HG03558 (cell line): ENCODE data around the gene SCAPER.
"Not testable (repeated sequence)": the region's sequence is repeated elsewhere in the genome, so short reads cannot be mapped to it uniquely, and the experiment has no call there.

Experiments used
- ATAC-seq: cut with Tn5 transposase; IDR thresholded peaks from one replicate; pipeline ENCODE4 v1.9.1; 2021; ENCODE audit warnings: moderate number of reproducible peaks; ENCODE audit not compliant: unreplicated experiment; ENCODE audit errors: extremely low read depth

Gene SCAPER

DNA sequence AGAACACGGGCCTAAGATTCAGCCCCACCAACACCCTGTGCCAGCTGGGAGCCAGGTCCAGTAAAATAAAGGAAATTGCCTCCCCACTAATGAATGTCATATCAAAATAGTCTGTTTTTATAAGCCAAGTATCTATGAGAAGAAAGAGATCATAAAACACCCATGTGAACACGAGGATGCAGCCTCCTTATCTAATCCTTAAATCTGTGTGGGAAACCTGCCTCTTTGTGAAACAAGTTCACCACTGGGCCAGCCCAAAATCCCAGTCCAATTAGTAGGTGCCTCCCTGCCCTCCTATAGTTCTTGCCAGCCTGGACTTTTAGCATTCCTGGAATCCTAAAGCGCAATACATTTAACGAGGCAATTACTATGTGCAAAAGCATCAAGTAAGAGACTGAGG is 42.0 kb downstream of the SCAPER start:
- no peak for ATAC-seq

DNA sequence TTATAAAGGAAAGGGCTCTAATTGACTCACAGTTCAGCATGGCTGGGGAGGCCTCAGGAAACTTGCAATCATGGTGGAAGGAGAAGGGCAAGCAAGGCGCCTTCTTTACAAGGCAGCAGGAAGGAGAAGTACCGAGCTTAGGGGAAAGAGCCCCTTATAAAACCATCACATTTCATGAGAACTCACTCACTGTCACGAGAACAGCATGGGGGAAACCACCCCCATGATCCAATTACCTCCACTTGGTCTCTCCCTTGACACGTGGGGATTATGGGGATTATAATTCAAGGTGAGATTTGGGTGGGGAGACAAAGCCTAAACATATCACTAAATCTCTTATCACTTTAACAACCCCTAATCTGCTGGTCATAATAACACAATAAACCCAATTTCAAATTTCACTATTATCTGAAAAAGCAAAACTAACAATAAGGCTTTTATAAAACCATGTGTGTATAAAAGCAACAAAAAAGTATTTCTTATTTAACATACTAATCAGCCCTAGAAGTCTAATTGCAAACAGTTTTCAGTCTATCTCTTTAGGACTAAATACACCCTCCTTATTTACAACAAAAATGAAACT is 43.2 kb downstream of the SCAPER start:
- no peak for ATAC-seq

DNA sequence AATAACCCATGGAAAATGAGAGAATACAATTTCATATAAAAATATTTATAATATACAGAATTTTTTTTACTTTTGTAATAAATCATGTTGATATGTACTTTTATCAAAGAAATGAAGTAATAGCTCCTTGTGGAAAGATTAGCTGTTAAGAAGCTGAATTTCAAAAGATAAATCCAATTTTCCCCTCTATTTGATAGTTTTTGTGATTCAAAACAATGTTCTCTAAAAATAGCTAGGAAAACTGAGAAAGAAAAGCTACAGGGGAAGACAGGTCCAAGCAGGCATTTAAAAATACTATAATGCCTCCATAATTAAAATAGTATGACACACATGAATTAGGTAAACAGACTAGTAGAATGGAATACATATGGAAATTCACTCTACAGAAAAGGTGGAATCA is 44.9 kb downstream of the SCAPER start:
- no peak for ATAC-seq

DNA sequence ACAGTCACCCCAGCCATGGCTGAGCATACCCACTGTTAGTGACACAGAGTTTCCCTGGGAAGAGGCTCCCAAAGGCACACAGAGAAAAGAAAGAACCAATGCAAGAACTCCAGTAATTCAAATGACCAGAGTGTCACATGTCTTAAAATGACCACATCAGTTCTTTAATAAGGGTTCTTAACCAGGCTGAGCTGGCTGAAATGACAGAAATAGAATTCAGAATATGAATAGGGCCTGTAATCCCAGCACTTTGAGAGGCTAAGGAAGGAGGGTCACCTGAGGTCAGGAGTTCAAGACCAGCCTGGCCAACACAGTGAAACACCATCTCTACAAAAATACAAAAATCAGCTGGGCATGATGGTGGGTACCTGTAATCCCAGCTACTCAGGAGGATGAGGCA is 54.8 kb downstream of the SCAPER start:
- ATAC-seq, result not testable (repeated sequence)

DNA sequence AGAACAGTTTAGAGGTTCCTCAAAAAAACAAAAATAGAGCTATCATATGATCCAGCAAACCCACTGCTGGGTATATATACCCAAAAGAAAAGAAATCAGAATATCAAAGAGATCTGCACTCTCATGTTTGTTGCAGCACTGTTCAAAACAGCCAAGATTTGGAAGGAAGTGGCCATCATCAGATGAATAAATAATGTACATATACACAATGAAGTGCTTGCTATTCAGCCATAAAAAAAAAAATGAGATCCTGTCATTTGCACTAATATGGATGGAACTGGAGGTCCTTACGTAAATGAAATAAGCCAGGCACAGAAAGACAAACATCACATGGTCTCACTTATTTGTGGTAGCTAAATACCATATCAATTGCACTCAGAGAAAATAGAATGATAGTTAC is 58.4 kb downstream of the SCAPER start:
- ATAC-seq, result no peak

DNA sequence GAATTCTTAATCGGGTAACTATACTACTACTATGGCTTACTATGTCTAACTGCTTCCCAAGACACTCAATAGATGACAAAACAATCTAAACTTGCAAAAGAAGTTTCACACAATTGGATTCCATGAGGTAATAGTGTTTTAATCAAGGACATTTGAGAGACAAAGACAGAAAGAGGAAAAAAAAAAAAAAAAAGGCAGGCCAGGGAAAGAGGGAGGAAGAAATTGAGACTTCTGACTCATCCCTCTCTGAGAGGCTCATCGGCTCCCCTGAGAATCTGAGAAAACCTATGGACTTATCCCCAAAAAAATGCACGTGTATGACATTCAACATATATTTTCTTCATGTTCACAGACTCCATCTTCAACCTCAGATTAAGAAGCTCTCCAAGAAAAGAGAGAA is 61.0 kb downstream of the SCAPER start:
- ATAC-seq, result no peak

DNA sequence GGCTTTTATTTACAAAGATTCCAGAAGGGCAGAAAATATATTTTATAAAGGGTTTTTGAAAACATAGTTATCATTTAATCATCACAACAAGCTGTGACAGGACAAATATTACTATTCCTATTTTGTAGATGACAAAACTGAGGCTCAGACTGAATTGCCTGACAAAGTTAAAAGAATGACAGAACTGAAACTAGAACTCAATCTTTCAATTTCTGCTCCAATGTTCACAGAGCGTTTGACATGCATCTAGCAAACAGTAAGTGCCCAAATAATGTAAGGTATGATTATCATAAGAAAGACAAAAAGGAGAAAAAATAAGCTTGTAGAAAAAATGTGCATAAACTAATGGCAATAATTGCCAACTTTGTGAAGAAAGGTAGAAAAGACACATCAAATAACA is 61.9 kb downstream of the SCAPER start:
- ATAC-seq, result no peak

DNA sequence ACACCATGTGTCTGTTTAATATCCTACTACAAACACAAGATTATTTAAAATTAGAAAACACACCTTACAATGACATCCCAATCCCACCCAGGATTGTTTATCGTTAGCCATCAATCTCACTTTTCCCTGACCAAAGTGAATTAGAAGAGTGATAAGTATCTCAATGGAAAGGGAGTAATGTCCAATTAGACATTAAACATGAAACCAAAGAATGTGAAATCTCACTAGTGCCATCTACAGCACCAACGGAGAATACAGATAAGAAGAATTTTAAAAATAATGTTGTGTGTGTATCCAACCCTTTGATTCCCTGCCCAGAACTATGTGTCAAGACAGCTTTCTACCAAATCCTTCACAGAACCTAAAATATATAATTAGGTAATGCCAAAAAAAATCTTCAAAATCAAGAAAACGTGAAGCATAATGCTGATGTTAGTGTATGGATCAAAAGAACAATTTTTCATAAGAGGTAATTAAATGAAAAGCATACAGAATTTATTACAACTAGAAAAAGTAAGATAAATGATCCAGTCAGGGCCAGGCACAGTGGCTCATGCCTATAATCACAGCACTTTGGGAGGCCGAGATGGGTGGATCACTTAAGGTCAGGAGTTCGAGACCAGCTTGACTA is 64.2 kb downstream of the SCAPER start:
- no peak for ATAC-seq

DNA sequence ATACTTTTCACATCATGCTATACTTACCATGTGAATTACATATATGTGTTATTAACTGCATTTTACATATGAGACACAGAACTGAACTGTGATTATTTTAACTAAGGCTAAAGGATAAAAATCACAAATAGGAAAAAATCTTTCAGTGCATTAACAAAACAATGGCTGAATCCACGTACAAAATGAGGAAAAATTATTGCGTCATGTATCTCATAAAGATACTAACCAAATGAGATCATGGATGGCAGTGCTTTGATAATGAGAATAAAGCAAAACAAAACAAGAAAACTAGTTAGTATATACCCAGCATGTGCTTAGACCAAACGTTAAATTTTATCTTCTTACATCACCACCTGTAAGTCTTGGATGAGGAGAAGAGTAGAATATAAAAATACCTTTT is 66.0 kb downstream of the SCAPER start:
- ATAC-seq, result no peak

DNA sequence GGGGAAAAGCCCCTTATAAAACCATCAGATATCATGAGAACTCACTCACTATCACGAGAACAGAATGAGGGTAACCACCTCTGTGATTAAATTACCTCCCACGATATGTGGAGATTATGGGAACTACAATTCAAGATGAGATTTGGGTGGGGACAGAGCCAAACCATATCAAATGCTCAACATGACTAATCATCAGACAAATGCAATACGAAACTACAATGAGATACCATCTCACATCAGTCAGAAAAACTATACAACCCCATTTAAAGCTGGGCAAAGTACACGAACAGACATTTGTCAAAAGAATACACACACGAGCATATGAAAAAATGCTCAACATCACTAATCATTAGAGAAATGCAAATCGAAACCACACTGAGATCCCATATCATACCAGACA is 67.7 kb downstream of the SCAPER start:
- ATAC-seq, result no peak

DNA sequence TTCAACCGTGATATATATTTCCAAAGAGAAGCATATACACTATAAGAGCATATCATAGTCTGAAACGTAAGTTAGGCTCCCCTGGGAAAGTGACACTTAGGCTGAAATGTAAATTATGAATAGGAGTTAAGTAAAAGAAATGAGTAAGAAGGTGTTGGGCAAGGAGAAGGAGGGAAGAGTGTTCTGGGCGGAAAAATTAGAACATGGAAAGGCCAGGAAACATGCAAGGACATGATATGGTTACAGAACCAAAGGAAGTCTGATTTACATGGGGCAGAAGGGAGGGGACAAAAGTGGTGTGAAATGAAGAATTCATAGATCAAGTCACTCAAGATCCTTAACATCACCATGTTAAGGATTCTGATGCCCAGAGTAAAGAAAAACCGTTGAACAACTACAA is 75.2 kb downstream of the SCAPER start:
- no peak for ATAC-seq

DNA sequence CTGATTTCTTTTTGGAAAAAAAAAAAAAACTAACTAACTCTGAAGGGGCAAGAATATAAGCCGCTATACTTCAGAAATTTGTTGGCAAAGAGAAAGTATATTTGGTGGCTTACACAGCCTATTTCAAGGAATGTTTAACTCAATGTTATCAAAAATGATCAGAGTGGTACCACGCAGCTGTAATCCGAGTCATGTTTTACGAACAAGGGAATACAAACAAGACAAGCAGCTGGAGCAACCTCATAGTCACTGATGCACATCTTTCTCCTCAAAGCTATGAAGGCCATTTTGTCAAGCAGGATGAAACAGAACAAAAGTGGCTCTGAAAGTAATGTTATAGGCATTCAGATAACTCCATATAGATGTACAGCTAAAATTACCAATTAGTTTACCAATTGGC is 81.2 kb downstream of the SCAPER start:
- ATAC-seq, result no peak

DNA sequence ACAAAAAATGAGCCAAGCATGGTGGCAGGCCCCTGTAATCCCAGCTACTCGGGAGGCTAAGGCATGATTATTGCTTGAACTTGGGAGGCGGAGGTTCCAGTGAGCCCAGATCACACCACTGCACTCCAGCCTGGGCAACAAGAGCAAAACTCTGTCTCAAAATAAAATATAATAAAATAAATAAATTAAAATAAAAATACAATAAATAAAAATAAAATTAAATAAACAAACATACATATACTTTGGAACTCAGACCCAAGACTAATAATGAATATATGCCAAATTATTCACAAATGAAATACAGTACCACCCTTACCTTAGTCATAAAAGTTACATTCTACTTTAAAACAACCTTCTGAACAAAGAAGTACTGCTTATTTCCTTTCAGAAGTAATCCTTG is 81.8 kb downstream of the SCAPER start:
- ATAC-seq, result no peak

DNA sequence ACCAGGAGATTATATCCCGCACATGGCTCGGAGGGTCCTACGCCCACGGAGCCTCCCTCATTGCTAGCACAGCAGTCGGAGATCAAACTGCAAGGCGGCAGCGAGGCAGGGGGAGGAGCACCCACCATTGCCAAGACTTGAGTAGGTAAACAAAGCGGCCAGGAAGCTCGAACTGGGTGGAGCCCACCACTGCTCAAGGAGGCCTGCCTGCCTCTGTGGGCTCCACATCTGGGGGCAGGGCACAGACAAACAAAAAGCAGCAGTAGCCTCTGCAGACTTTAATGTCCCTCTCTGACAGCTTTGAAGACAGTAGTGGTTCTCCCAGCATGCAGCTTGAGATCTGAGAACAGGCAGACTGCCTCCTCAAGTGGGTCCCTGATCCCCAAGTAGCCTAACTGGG is 86.2 kb downstream of the SCAPER start:
- ATAC-seq, result not testable (repeated sequence)

DNA sequence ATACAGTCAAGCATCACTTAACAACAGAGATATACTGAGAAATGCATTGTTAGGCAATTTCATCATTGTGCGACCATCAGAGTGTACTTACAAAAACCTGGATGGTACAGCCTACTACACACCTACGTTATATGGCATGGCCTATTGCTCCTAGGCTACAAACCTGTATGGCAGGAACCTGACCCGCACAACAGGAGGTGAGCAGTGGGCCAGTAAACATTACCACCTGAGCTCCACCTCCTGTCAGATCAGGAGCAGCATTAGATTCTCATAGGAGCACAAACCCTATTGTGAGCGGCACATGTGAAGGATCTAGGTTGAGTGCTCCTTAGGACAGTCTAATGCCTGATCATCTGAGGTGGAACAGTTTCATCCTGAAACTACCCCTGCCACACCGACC is 89.7 kb downstream of the SCAPER start:
- ATAC-seq, result no peak

DNA sequence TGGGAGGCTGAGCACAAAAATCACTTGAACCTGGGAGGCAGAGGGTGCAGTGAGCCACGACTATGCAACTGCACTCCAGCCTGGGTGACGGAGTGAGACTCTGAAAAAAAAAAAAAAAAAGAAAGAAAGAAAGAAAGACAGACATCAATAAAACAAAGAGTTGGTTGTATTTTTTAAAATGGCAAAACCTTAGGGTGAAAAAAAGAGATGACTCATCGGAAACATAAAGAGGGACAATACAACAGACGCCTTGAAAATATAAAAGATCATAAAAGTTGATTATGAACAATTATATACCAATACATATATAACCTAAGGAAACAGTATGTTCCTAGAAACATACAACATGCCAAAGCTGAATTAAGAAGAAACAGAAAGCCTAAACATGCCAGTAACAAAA is 92.8 kb downstream of the SCAPER start:
- ATAC-seq, result no peak

DNA sequence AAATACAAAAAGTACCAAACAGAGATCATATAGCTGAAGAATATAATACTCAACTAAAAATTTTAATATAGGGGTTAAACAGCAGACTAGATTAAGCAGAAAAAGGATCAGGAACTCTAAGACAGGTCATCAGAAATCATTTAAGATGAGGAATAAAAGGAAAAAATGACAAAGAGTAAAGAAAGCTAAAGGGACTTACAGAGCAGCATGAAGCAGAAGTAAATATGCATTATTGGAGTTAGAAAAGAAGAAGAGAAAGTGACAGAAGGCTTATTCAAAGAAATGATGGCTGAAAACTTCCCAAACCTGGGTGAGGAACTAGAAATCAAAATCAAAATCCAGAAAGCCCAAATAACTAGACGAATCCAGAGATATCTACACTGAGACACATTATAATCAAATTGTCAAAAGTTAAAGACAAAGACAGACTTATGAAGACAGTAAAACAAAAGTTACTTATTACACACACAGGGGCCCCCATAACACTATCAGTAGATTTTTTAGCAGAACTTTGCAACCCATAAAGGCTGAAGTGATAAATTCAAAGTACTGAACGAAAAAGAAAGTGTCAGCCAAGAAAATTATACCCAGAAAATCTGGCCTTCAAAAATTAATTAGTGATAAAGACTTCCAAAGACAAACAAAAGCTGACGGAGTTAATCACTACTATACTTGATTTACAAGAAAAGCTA is 95.6 kb downstream of the SCAPER start:
- no peak for ATAC-seq

DNA sequence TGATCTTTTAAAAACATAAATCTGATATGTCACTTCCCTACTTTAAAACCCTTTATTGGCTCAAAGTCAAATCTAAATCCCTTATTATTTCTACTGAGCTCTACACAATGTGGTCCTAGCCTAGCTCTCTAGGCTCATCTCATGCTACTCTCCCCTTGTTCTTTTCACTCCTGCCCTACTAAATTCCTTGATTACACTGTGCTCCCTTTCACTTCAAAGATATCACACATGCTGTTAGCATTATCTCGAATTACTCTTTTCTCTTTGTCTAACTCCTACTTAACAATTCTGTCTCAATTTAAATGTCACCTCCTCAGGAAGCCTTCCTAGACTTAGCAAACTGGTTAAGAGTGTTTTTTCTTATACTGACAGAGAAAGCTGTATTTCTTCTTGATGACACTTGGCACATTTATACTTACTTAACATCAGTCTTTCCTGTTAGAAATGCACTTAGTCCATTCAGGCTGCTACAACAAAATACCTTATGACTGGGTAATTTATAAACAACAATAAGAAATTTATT is 102.0 kb downstream of the SCAPER start:
- ATAC-seq, result no peak

DNA sequence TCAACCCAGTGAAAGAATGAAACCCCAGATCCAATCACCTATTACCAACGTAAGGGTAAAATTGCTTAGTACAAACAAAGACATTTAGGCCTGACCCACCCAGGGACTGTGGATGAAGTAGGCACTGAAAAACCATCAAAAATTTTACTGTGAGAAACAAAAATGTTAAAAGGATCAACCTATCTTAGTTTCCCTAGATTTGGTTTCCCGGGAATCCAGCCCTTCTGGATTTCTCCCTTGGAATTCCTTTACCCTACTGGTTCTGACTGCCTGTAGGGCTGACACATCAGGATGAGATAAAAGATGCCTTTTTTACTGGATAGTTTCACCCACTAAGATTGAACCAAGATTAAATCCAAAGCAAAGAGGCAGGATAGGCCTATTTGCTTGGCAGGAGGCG is 102.7 kb downstream of the SCAPER start:
- ATAC-seq, result no peak

DNA sequence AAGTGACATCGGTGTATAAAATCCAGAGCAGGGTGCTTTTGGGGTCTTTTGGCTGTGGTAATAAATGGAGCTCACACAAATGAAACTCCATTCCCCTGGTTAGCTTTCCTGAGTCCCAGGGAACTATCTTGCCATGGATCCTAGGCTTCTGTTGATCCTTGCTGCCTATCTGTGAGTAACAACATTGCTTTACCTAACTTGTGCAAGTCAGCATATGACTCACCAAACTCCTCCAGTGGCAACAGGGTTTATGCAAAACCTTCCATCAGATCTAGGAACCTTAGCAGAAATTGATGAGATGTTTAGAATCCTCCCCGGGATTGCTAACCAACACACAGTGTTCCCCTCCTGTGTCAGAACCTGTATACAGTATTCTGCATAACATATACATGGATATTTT is 105.4 kb downstream of the SCAPER start:
- no peak for ATAC-seq

DNA sequence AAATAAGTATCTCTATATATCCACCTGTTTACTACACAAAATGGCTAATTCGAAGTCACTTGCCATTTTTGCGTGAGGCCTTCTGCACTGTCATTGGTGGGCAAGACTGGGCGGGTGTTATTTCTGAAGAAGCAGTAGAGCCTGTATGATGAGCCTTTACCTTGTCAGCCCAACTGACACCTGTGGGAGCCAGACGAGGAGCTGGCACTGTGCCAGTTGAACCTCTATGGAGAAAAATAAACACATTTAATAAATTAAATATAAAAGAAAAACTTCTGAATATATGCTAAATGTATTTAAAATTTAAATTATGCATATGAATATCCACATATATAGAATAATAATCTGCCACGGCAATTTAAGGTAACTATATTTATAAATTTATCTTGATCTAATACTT is 109.9 kb downstream of the SCAPER start:
- no peak for ATAC-seq

DNA sequence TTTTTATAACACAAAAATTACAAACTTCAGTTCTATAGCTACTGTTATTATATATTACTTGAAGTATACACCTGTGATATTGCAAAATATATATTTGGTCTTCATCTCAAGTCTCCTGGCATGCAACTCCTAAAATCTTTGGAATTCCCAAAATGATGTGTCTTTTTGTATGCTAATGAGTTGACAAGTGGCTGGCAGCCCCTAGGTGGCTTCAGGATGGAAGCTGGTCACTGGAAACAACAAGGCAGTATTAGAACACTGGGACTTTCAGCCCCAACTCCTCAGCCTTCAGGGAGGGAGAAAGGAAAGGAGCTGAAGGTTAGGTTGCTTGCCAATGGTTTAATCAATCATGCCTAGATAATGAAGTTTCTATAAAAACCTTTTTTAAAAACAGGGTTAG is 112.0 kb downstream of the SCAPER start:
- no peak for ATAC-seq
